ENCODE data around the gene ZNF217.
"Not testable (repeated sequence)": the region's sequence is repeated elsewhere in the genome, so short reads cannot be mapped to it uniquely, and the experiment has no call there.

Gene ZNF217

GRCh38 chr20:53529658-53530057 lies 64.0 kb downstream of the ZNF217 start:
- Mint-ChIP-seq H3K4me3 (no peak overlapping the region), H3K27ac (no peak overlapping the region), H3K9me3 (ENCODE audit: low read depth) (no peaks in the 10 kb centered on the region), H3K36me3 (peaks cover 2% of the 10 kb centered on the region), H3K27me3 (no peaks in the 10 kb centered on the region), H3K4me1 (ENCODE audit: low read depth) (no peaks in the 10 kb centered on the region)

DNA sequence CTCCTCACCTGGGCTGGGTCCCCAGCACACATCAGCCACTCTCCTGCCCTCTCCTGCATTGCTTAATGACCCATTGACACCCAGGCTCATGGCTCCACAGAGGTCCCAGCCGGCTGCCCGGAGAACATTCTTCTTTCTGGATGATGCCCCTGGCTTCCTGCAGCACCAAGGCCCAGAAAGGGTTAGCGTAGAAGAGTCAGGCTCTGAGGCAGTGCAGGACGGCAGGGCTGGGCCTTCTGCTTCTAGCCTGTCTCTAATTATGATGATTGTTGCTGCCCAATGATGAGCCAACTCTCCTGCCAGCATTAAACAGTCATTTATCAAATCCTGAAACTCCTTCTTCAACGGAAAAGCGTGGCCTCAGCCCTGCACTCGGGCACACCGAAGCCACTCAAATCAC lies 66.4 kb downstream of the ZNF217 start:
- no peak overlapping the region for H3K27ac Mint-ChIP-seq
- no peaks in the 10 kb centered on the region for H3K27me3 Mint-ChIP-seq
- no peak overlapping the region for H3K4me3 Mint-ChIP-seq
- peaks cover 2% of the 10 kb centered on the region for H3K36me3 Mint-ChIP-seq
- H3K4me1 Mint-ChIP-seq (ENCODE audit: low read depth): no peaks in the 10 kb centered on the region
- H3K9me3 Mint-ChIP-seq (ENCODE audit: low read depth): no peaks in the 10 kb centered on the region

DNA sequence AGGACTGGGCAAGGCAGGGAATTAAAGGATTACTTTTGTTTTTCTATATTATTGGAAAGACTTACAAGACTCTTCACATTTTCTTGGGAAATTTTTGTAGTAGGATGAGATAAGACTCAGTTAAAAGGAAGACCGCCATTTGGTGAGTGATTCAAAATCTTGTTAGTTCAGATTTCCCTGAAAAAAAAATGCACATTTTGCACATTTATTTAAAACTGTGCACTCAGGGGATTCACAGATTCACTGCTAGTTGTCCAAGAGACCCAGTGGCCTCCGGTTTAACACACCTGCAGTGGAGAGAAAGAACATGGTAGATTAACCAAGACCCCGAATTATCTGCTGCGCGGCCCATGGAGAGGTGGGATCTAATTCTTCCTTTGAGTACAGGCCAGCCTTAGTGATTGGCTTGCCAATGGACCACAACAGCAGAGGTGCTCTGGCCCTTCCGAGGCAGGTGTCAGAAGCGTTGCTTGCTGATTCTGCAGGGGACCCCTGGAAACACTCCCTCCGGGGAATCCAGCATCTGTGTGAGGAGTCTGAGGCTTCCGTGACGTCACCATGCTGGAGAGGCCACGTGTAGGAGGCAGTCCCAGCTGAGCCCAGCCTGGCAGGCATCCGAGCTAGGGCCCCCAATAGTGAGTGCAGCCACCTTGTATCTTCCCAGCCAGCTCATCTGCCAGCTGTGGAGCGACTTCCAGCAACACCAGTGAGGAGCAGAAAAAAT lies 68.9 kb downstream of the ZNF217 start:
- peaks cover 2% of the 10 kb centered on the region for H3K36me3 Mint-ChIP-seq
- H3K27me3 Mint-ChIP-seq: no peaks in the 10 kb centered on the region
- H3K4me1 Mint-ChIP-seq (ENCODE audit: low read depth): no peaks in the 10 kb centered on the region
- H3K27ac Mint-ChIP-seq: no peak overlapping the region
- no peak overlapping the region for H3K4me3 Mint-ChIP-seq
- no peaks in the 10 kb centered on the region for H3K9me3 Mint-ChIP-seq (ENCODE audit: low read depth)

DNA sequence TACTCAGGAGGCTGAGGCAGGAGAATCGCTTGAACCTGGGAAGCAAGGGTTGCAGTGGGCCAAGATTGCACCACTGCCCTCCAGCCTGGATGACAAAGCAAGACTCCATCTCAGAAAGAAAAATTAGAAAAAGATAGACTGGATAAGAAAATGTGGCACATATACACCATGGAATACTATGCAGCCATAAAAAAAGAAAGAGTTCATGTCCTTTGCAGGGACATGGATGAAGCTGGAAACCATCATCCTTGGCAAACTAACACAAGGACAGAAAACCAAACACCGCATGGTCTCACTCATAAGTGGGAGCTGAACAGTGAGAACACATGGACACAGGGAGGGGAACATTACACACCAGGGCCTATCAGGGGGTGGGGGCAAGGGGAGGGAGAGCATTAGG lies 70.0 kb downstream of the ZNF217 start:
- H3K27ac Mint-ChIP-seq; H3K4me3 Mint-ChIP-seq; H3K4me1 Mint-ChIP-seq (ENCODE audit: low read depth); H3K9me3 Mint-ChIP-seq (ENCODE audit: low read depth); H3K36me3 Mint-ChIP-seq; H3K27me3 Mint-ChIP-seq: not testable (repeated sequence)

DNA sequence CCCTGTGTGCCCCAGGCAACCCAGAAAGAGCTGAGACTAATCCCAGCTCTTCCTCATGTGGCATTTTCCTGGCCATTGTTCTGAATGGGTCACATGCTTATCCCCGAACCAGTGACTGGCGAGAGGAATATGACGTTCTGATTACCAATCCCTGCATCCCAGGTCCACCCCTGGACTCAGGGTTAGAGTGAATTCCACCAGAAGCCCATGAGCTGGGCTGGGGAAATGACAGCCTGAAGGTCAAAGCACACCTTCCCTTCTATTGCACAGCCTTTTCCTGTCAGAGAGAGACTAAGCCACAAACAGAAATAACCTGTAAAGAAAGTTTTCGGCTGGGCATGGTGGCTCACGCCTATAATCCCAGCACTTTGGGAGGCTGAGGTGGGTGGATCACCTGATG lies 70.9 kb downstream of the ZNF217 start:
- no peaks in the 10 kb centered on the region for H3K9me3 Mint-ChIP-seq (ENCODE audit: low read depth)
- H3K36me3 Mint-ChIP-seq: no peaks in the 10 kb centered on the region
- no peaks in the 10 kb centered on the region for H3K4me1 Mint-ChIP-seq (ENCODE audit: low read depth)
- H3K27ac Mint-ChIP-seq: no peak overlapping the region
- no peaks in the 10 kb centered on the region for H3K27me3 Mint-ChIP-seq
- no peak overlapping the region for H3K4me3 Mint-ChIP-seq

DNA sequence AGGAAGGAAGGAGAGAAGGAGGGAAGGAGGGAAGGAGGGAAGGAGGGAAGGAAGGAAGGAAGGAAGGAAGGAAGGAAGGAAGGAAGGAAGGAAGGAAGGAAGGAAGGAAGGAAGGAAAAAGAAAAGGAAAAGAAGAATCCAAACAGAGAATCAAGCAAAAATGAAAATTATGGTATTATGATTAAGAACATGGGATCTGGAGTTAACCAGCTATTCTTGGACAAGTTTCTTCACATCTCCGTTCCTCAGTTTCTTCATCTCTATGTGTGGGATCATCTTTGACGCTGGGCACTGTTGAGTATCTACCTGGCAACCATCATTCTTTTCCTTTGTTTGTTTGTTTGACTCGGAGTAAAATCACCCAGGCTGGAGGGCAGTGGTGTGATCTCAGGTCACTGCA lies 71.6 kb downstream of the ZNF217 start:
- Mint-ChIP-seq H3K4me1 (ENCODE audit: low read depth) (no peaks in the 10 kb centered on the region), H3K9me3 (ENCODE audit: low read depth) (no peaks in the 10 kb centered on the region), H3K4me3 (no peak overlapping the region), H3K27ac (no peak overlapping the region), H3K27me3 (no peaks in the 10 kb centered on the region), H3K36me3 (no peaks in the 10 kb centered on the region)

DNA sequence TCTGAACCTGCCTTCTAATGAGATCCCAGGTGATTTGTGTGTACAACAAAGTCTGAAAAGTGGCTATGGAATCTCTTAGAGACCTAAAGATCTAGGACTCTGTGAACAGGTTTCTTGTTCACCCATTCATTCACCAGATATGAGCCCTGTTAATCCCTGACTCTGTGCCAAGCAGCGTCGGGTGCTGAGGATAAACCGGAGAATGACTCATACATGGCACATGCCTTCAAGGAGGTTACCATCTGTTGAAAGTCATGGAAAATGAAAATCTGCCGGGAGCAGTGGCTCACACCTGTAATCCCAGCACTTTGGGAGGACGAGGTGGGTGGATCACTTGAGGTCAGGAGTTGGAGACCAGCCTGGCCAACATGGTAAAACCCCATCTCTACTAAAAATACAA lies 72.2 kb downstream of the ZNF217 start:
- H3K27ac Mint-ChIP-seq; H3K4me3 Mint-ChIP-seq; H3K36me3 Mint-ChIP-seq; H3K27me3 Mint-ChIP-seq; H3K4me1 Mint-ChIP-seq (ENCODE audit: low read depth); H3K9me3 Mint-ChIP-seq (ENCODE audit: low read depth): not testable (repeated sequence)

- H3K9me3 Mint-ChIP-seq (ENCODE audit: low read depth): no peaks in the 10 kb centered on the region
- H3K36me3 Mint-ChIP-seq: no peaks in the 10 kb centered on the region
- H3K27ac Mint-ChIP-seq: no peak overlapping the region
- no peaks in the 10 kb centered on the region for H3K27me3 Mint-ChIP-seq
- no peak overlapping the region for H3K4me3 Mint-ChIP-seq
- no peaks in the 10 kb centered on the region for H3K4me1 Mint-ChIP-seq (ENCODE audit: low read depth)
These were observed 76.5 kb downstream of the ZNF217 start for GRCh38 chr20:53517146-53517545.
